Transverse colon (tissue), 4 donors: ENCODE measurements around the gene PIGS.

Source experiments
- CTCF ChIP-seq, 5 experiments: fragments of 200-600 bp in 3 of 5; fragments of 450-650 bp in 2 of 5; sonication (generic) in 3 of 5; IDR thresholded peaks; 1 replicate in 2 of 5; 2 replicates in 3 of 5; pipeline ENCODE4 v1.5.1; 2016 to 2017; ENCODE audit warnings: antibody characterized with exemption in 5 of 5, inconsistent platforms in 3 of 5, mild to moderate bottlenecking in 2 of 5, moderate library complexity in 1 of 5
- EP300 ChIP-seq: sonication (generic); formaldehyde crosslinking; IDR thresholded peaks from one replicate; pipeline ENCODE4 v1.6.1; 2017; ENCODE audit warnings: antibody characterized with exemption, low read depth
- POLR2A ChIP-seq: fragments of 450-650 bp; IDR thresholded peaks from one replicate; pipeline ENCODE4 v1.6.1; 2016; ENCODE audit warnings: antibody characterized with exemption, mild to moderate bottlenecking, moderate library complexity
- POLR2AphosphoS5 ChIP-seq, 3 donors: sonication (generic); formaldehyde crosslinking; IDR thresholded peaks; one replicate each; pipeline ENCODE4 v1.6.1; 2016; ENCODE audit warnings: antibody characterized with exemption in 3 of 3

GRCh38 chr17:28563475-28563874, 7.8 kb downstream of the PIGS start:
- TF ChIP-seq CTCF (IDR thresholded peaks at IDR 0.05), result no peak
- no peak for TF ChIP-seq EP300
- no peak for TF ChIP-seq POLR2A
- TF ChIP-seq POLR2AphosphoS5 (IDR thresholded peaks at IDR 0.05), result no peak
